Fibroblast of villous mesenchyme (primary cell): ENCODE measurements around the gene EZH1. TPM values are rescaled to one million over a fixed set of nuclear protein-coding genes. Genes with fewer than 3 reads are reported as not detected.
"Not testable (repeated sequence)": the region's sequence is repeated elsewhere in the genome, so short reads cannot be mapped to it uniquely, and the experiment has no call there.

Experiments used
- DNase-seq: peaks from one replicate; pipeline ENCODE4 v3.0.0-alpha.2; 2010; ENCODE audit warnings: low read depth
- H3K4me3 ChIP-seq: 2 replicates; pipeline ENCODE4 v1.5.1; 2011; ENCODE audit warnings: low read depth, mild to moderate bottlenecking, low read length
- total RNA-seq: library from RNA; depleted of rRNA; stranded (reverse); fragments of >200 nt; gene quantifications from 2 replicates; pipeline ENCODE4 v1.2.3, GENCODE V29; 2012
- TF ChIP-seq, protein P1 (sequence below): IDR thresholded peaks from 2 replicates; pipeline ENCODE4 v1.5.1; 2012; ENCODE audit warnings: low read depth, mild to moderate bottlenecking, low read length; ENCODE audit not compliant: insufficient read depth

The EZH1 gene
- total RNA-seq, 1 donor = 22.0 TPM

DNA sequence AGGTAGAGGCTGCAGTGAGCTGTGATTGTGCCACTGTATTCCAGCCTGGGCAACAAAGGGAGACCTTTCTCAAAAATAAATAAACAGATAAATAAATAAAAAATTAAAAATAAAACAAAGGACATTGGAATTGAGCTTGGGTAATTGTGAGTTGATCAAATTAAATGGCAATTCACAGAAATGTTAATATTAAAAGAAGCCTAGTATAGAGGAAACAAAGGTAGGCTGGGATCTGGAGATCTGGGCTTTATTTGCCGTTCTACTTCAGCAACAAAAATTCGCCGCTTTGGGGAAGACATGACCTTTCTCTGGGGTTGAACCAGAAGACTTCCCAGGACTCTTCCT lies 28.1 kb upstream of the EZH1 start:
- DNase-seq = no peak
- TF ChIP-seq, protein P1, sequence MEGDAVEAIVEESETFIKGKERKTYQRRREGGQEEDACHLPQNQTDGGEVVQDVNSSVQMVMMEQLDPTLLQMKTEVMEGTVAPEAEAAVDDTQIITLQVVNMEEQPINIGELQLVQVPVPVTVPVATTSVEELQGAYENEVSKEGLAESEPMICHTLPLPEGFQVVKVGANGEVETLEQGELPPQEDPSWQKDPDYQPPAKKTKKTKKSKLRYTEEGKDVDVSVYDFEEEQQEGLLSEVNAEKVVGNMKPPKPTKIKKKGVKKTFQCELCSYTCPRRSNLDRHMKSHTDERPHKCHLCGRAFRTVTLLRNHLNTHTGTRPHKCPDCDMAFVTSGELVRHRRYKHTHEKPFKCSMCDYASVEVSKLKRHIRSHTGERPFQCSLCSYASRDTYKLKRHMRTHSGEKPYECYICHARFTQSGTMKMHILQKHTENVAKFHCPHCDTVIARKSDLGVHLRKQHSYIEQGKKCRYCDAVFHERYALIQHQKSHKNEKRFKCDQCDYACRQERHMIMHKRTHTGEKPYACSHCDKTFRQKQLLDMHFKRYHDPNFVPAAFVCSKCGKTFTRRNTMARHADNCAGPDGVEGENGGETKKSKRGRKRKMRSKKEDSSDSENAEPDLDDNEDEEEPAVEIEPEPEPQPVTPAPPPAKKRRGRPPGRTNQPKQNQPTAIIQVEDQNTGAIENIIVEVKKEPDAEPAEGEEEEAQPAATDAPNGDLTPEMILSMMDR = no peak
- H3K4me3 ChIP-seq = peak overlapping the region; percentile 91

DNA sequence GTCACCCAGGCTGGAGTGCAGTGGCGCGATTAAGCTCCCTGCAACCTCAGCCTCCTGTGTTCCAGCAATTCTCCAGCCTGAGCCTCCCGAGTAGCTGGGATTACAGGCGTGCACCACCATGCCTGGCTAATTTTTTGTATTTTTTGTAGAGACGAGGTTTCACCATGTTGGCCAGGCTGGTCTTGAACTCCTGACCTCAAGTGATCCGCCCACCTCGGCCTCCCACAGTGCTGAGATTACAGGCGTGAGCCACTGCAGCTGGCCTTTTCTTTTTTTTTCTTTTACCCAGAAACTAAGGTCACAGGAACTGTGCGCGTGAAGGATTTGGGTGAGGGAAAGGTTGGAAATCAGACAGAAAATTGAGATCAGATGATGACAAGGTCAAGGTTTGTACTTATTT lies 25.1 kb upstream of the EZH1 start:
- not testable (repeated sequence) for DNase-seq, H3K4me3 ChIP-seq

DNA sequence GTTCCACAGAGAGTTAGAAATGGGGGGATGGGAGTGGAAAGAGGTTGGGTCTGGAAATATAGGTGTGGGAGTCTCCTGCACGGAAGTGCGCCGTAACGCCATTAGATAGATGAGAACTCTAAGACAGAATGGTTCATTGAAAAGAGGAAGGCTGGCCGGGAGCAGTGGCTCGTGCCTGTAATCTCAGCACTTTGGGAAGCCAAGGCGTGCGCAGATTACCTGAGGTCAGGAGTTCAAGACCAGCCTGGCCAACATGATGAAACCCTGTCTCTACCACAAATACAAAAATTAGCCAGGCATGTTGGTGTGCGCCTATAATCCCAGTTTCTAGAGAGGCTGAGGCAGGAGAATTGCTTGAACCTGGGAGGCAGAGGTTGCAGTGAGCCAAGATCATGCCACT lies 23.2 kb upstream of the EZH1 start:
- H3K4me3 ChIP-seq = not testable (repeated sequence)

DNA sequence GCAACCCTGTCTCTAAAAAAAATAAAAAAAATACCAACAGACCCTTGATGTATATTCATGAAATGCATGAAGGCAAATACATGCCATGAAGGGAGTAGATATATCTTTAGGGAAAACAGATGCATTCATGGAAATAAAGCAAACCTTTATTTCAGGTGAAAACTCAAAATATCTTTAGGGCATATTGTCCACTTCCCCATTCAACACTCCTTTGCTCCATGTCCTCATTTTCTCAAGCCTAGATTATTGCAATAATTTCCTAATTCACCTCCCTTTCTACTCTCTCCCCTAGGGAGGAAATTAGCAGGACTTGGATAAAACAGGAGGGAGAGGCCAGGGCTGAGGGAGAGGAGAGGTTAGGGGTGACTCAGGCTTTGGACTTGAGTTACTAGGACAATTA lies 22.7 kb upstream of the EZH1 start:
- no peak overlapping the region for H3K4me3 ChIP-seq
- DNase-seq = no peak
- TF ChIP-seq, protein P1 = no peak

More for the DNA sequence above, 23.2 kb upstream of the EZH1 start:
- not testable (repeated sequence) for DNase-seq

DNA sequence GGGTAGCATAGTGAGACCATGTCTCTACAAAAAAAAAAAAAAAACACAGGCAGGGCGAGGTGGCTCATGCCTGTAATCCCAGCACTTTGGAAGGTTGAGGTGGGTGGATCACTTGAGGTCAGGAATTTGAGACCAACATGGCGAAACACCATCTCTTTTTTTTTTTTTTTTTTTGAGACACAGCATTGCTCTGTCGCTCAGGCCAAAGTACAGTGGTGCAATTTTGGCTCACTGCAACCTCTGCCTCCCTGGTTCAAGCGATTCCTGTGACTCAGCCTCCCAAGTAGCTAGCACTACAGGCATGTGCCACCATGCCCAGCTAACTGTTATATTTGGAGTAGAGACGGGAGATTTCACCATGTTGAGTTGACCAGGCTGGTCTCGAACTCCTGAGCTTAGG lies 21.3 kb upstream of the EZH1 start:
- H3K4me3 ChIP-seq = no peak overlapping the region
- TF ChIP-seq, protein P1 = no peak
- no peak for DNase-seq

DNA sequence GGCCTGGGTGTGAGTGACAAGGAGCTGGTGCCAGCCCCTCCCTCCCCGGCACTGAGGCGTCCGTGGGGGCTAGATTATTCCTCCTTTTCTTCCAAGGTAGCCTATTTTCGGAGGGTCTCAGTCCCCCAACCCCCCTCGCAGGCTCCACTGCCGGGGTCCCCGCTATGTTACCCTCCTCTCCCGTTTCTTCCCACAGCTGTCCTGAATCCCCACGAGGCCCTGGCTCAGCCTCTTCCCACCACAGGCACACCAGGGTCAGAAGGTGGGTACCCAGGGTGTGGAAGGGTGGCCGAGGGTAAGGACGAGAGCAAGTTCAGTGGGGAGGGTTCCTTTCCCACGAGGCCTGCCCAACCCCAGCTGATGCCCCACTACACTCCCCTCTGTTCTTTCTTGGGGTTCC lies 16.8 kb upstream of the EZH1 start:
- TF ChIP-seq, protein P1 = no peak
- peak overlapping the region; percentile 50 for H3K4me3 ChIP-seq
- no peak for DNase-seq

DNA sequence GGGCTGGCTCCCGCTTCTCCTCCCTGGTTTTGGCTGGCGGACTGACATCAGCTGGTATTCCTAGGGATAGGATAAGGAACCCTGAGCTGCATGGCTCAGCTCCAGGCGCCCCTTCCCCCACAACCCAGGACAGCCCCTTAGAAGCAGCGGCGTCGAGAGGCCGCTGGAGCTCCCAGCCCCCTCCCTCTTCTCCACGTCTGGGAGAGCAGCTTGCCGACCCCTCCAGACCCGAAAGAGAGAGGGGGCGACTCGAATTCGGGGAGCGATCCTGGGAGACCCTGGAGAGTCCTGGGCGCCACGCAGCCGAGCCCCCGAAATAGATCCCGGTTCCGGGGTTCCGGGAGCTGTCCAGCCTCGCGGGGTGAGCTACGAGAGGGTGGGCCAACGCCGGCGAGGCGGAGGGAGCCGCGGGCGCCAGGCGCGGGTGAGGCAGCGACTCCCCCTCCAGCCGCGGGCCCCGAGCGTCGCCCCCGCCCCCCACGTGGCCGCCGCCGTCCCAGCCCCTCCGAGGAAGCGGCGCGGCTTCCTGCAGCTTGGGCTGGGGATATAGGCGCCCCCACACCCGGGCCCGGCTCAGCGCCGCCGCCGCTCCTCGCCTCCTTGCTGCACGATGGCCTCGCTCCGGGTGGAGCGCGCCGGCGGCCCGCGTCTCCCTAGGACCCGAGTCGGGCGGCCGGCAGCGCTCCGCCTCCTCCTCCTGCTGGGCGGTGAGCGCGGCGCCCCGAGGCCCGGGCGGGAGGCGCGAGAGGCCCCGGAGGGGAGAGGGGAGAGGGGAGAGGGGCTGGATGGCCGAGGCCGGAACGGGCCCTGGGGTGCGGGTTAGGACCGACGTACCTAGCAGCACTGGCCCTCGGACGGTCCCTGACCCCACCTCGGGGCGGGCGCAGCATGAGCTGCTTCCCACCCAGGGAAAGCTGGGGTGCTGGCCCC lies 16.1 kb upstream of the EZH1 start, which contains the start of gene RAMP2:
Gene RAMP2, plus strand, starts transcription at position 576 of the 930 bp plus-strand sequence. Its CDS starts 35 bp downstream, at position 611.
- TF ChIP-seq, protein P1 = no peak
- peak within 1 kb of the TSS; percentile 50 for H3K4me3 ChIP-seq
- no peak for DNase-seq
